HG03432 (cell line): Measurements from ENCODE around the gene APOBEC4.
A peak's percentile ranks its signal among the peaks of the same experiment; 100 is the strongest.
"Not testable (repeated sequence)": the region's sequence is repeated elsewhere in the genome, so short reads cannot be mapped to it uniquely, and the experiment has no call there.

Source experiments
- ATAC-seq: cut with Tn5 transposase; IDR thresholded peaks from one replicate; pipeline ENCODE4 v1.9.1; 2021; ENCODE audit warnings: mild to moderate bottlenecking, moderate library complexity; ENCODE audit not compliant: unreplicated experiment

APOBEC4 gene

GRCh38 chr1:183652547-183653461 is at the start of gene APOBEC4:
TSS of gene APOBEC4 (minus strand) at chr1:183653316. CDS start at chr1:183648781, 4,535 bp downstream.
- ATAC-seq = peak; percentile 29

- no peak for ATAC-seq
Observed at GRCh38 chr1:183702813-183703198, 49.7 kb upstream of the APOBEC4 start.

- no peak for ATAC-seq
Observed at GRCh38 chr1:183702087-183702812, 49.1 kb upstream of the APOBEC4 start.

- no peak for ATAC-seq
Observed at GRCh38 chr1:183699616-183700160, 46.6 kb upstream of the APOBEC4 start.

- no peak for ATAC-seq
Observed at GRCh38 chr1:183697814-183698590, 44.9 kb upstream of the APOBEC4 start.

- no peak for ATAC-seq
Observed at GRCh38 chr1:183696981-183697380, 43.9 kb upstream of the APOBEC4 start.

GRCh38 chr1:183694755-183695154 is 41.6 kb upstream of the APOBEC4 start:
- ATAC-seq = no peak

GRCh38 chr1:183694066-183694465 is 41.0 kb upstream of the APOBEC4 start:
- ATAC-seq = no peak

GRCh38 chr1:183693521-183693920 is 40.4 kb upstream of the APOBEC4 start:
- no peak for ATAC-seq

- peak; percentile 90 for ATAC-seq
Observed at GRCh38 chr1:183689762-183690204, 36.7 kb upstream of the APOBEC4 start.

- ATAC-seq = no peak
Observed at GRCh38 chr1:183688341-183689060, 35.4 kb upstream of the APOBEC4 start.

GRCh38 chr1:183687546-183688304 is 34.6 kb upstream of the APOBEC4 start:
- no peak for ATAC-seq

- no peak for ATAC-seq
Observed at GRCh38 chr1:183686229-183686628, 33.1 kb upstream of the APOBEC4 start.

GRCh38 chr1:183685112-183685713 is 32.1 kb upstream of the APOBEC4 start:
- ATAC-seq = peak; percentile 42

- not testable (repeated sequence) for ATAC-seq
Observed at GRCh38 chr1:183679363-183679762, 26.2 kb upstream of the APOBEC4 start.

- ATAC-seq = no peak
Observed at GRCh38 chr1:183678819-183679218, 25.7 kb upstream of the APOBEC4 start.

- ATAC-seq = no peak
Observed at GRCh38 chr1:183676586-183677189, 23.6 kb upstream of the APOBEC4 start.

- no peak for ATAC-seq
Observed at GRCh38 chr1:183675883-183676585, 22.9 kb upstream of the APOBEC4 start.
